ENCODE results near the gene F2R.
"Not testable (repeated sequence)": the region's sequence is repeated elsewhere in the genome, so short reads cannot be mapped to it uniquely, and the experiment has no call there.

F2R gene

DNA sequence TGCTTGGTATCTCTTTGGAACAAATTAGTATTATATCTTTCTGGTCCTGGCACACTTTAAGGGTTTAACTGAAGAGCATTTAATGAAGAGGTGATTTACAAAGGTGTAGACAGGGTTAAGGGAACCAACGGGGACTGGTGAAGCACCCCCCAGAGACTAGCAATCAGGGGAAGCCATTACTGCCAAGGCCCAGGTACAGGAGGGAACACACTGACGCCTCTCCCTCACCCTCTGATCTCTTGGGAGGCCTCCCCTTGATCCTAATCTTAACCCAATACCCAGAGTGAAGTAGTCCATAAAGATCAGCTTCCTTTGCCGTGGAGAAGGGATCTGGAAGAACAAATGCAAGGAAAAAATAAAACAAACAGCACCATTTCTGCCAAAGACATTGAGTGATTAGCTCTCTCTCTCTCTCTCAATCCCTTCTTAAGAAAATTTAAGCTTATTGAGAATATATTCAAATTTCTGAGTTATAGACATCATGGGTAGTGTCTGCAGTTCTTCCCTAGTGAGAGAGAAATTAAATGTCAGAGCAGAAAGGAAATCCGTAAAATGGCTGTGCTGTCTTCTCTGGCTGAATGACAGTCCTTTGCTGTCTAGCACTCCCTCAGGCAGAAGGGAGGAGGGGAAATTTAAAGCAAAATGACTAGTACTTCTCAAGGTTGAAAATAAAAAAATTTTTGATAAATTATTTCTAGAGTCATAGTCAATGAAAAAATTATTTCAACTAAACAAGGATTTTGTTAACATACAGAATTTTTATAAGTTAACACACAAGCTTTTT lies 20.0 kb downstream of the F2R start:
- no peak for DNase-seq (ENCODE audit: low read depth)
- H3K4me3 ChIP-seq (ENCODE audit: low read depth, low read length) = no peak overlapping the region
- in situ Hi-C loops (cut with HindIII; ENCODE audit: low sequenced_read_pairs) = no loop called here
- TF ChIP-seq CTCF (IDR thresholded peaks at IDR 0.05; ENCODE audit: low read depth, low read length, missing control alignments) = no peak

GRCh38 chr5:76736679-76737556 lies 21.0 kb downstream of the F2R start:
- in situ Hi-C loops (cut with HindIII; ENCODE audit: low sequenced_read_pairs) = no loop called here
- H3K4me3 ChIP-seq (ENCODE audit: low read depth, low read length) = no peak overlapping the region
- no peak for TF ChIP-seq CTCF (IDR thresholded peaks at IDR 0.05; ENCODE audit: low read depth, low read length, missing control alignments)
- no peak for DNase-seq (ENCODE audit: low read depth)

DNA sequence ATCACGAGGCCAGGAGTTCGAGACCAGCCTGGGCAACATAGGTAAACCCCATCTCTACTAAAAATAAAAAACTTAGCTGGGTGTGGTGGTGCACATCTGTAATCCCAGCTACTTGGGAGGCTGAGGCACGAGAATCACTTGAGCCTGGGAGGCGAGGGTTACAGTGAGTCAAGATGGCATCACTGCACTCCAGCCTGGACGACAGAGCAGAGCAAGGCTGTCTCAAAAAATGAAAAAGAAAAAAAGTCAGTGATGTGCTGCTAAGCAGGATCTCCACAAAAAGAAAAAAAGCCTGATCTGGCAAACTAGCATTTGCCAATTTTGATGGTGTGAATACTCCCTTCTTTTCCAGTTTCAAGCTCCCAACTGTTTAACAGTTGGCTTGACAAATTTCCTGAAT lies 21.9 kb downstream of the F2R start:
- TF ChIP-seq CTCF (IDR thresholded peaks at IDR 0.05; ENCODE audit: low read depth, low read length, missing control alignments) = no peak
- DNase-seq (ENCODE audit: low read depth) = no peak
- in situ Hi-C loops (cut with HindIII; ENCODE audit: low sequenced_read_pairs) = no loop called here
- H3K4me3 ChIP-seq (ENCODE audit: low read depth, low read length) = no peak overlapping the region

GRCh38 chr5:76741506-76741905 lies 25.6 kb downstream of the F2R start:
- H3K4me3 ChIP-seq (ENCODE audit: low read depth, low read length); in situ Hi-C loops (cut with HindIII; ENCODE audit: low sequenced_read_pairs); DNase-seq (ENCODE audit: low read depth): not testable (repeated sequence)

DNA sequence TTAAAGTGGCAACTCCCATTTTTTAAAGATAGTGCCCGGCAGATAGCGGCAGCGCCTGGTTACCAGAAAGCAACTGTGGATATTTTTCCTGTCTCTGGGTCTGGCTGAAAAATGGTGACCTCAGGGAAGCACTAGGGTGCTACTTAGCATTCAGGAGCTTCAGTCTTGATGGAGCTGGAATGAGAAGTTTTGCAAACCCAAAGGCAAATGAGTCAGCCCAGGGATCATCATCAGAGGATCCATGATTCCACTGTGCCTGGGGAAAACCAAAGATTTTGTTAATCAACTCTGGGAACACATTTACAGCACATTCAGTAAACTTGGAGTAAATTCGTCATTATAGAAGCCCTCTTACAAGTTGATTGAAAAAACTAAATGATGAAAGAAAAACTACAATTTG lies 26.7 kb downstream of the F2R start:
- DNase-seq (ENCODE audit: low read depth) = no peak
- no peak overlapping the region for H3K4me3 ChIP-seq (ENCODE audit: low read depth, low read length)
- in situ Hi-C loops (cut with HindIII; ENCODE audit: low sequenced_read_pairs) = no loop called here
- no peak for TF ChIP-seq CTCF (IDR thresholded peaks at IDR 0.05; ENCODE audit: low read depth, low read length, missing control alignments)

DNA sequence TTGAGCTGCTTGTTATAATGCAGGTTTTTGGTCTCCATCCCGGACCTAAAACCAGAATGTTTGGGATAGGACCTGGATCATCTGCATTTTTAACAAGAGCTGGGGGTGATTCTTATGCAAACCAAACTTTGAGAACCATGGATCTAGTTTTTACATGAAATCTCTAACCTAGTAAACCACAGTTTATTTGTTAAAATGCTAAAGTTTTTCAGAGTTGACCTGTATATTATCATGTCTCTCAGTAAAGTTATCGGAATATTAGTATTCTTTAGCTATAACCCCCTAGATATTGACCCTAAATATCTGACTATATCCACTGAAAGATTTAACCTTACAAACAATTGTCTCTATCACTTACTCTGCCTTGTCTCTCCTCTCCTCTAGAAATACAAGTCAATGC lies 28.7 kb downstream of the F2R start:
- no peak for DNase-seq (ENCODE audit: low read depth)
- H3K4me3 ChIP-seq (ENCODE audit: low read depth, low read length) = no peak overlapping the region
- in situ Hi-C loops (cut with HindIII; ENCODE audit: low sequenced_read_pairs) = no loop called here
- no peak for TF ChIP-seq CTCF (IDR thresholded peaks at IDR 0.05; ENCODE audit: low read depth, low read length, missing control alignments)

DNA sequence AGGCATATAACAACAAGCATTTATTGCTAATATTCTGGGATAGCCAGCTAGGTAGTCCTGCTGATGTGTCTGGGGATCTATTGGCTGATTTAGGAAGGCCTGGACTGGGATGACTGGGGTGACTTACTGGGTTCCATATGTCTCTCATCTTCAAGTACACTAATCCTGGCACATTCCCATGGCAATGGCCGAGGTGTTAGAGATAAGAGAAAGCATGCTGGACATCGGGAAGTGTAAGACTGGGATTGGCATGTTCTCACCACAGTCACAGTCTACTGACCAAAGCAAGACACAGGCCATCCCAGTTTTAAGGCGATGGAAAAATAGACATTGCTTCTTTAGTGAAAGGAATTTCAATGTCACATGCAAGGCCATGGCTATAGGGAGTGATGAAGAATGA lies 29.7 kb downstream of the F2R start:
- no peak for DNase-seq (ENCODE audit: low read depth)
- in situ Hi-C loops (cut with HindIII; ENCODE audit: low sequenced_read_pairs) = no loop called here
- H3K4me3 ChIP-seq (ENCODE audit: low read depth, low read length) = no peak overlapping the region
- TF ChIP-seq CTCF (IDR thresholded peaks at IDR 0.05; ENCODE audit: low read depth, low read length, missing control alignments) = no peak
